Measurements from ENCODE around the gene PRDM15.

Gene PRDM15

GRCh38 chr21:41908829-41909228 is 29.7 kb upstream of the PRDM15 start:
- no peak for DNase-seq (ENCODE audit: low spot score)

GRCh38 chr21:41907496-41908258 is 28.5 kb upstream of the PRDM15 start:
- DNase-seq (ENCODE audit: low spot score): no peak

- DNase-seq (ENCODE audit: low spot score): no peak
These were observed 27.6 kb upstream of the PRDM15 start for GRCh38 chr21:41906770-41907169.

- DNase-seq (ENCODE audit: low spot score): no peak
These were observed 24.6 kb upstream of the PRDM15 start for GRCh38 chr21:41903559-41904351.

- no peak for DNase-seq (ENCODE audit: low spot score)
These were observed 23.8 kb upstream of the PRDM15 start for GRCh38 chr21:41902946-41903345.

- DNase-seq (ENCODE audit: low spot score): no peak
These were observed 22.6 kb upstream of the PRDM15 start for GRCh38 chr21:41901782-41902181.

GRCh38 chr21:41901099-41901498 is 22.0 kb upstream of the PRDM15 start:
- DNase-seq (ENCODE audit: low spot score): no peak

- no peak for DNase-seq (ENCODE audit: low spot score)
These were observed 21.3 kb upstream of the PRDM15 start for GRCh38 chr21:41900401-41900800.

GRCh38 chr21:41899426-41900202 is 20.5 kb upstream of the PRDM15 start:
- peak; percentile 8 for DNase-seq (ENCODE audit: low spot score)

GRCh38 chr21:41898998-41899397 is 19.9 kb upstream of the PRDM15 start:
- DNase-seq (ENCODE audit: low spot score): no peak

- DNase-seq (ENCODE audit: low spot score): no peak
These were observed 18.6 kb upstream of the PRDM15 start for GRCh38 chr21:41897700-41898099.

- no peak for DNase-seq (ENCODE audit: low spot score)
These were observed 18.0 kb upstream of the PRDM15 start for GRCh38 chr21:41897047-41897669.

GRCh38 chr21:41895643-41896493 is 16.7 kb upstream of the PRDM15 start:
- DNase-seq (ENCODE audit: low spot score): peak; percentile 44

GRCh38 chr21:41894922-41895557 is 15.9 kb upstream of the PRDM15 start:
- no peak for DNase-seq (ENCODE audit: low spot score)

- no peak for DNase-seq (ENCODE audit: low spot score)
These were observed 15.4 kb upstream of the PRDM15 start for GRCh38 chr21:41894511-41894910.

- no peak for DNase-seq (ENCODE audit: low spot score)
These were observed 13.6 kb upstream of the PRDM15 start for GRCh38 chr21:41892726-41893125.

GRCh38 chr21:41891132-41891531 is 12.0 kb upstream of the PRDM15 start:
- DNase-seq (ENCODE audit: low spot score): no peak

GRCh38 chr21:41890355-41890754 is 11.2 kb upstream of the PRDM15 start:
- DNase-seq (ENCODE audit: low spot score): no peak

GRCh38 chr21:41888749-41889376 is 9.7 kb upstream of the PRDM15 start:
- DNase-seq (ENCODE audit: low spot score): no peak

GRCh38 chr21:41887667-41888066 is 8.5 kb upstream of the PRDM15 start:
- no peak for DNase-seq (ENCODE audit: low spot score)
